ENCODE measurements around the gene AUTS2.

The AUTS2 gene

GRCh38 chr7:69880840-69881239, 282.6 kb downstream of the AUTS2 start:
- Histone ChIP-seq H3K27ac (ENCODE audit: low read length) (no peak overlapping the region), H3K4me3 (ENCODE audit: low read length) (no peak overlapping the region), H3K36me3 (ENCODE audit: control insufficient read depth, insufficient read depth, low read length) (no peaks in the 10 kb centered on the region), H3K27me3 (ENCODE audit: control insufficient read depth, insufficient read depth, low read length) (no peaks in the 10 kb centered on the region), H3K9me3 (ENCODE audit: control insufficient read depth, insufficient read depth, low read length) (no peaks in the 10 kb centered on the region), H3K4me1 (ENCODE audit: control insufficient read depth, insufficient read depth, low read length) (no peaks in the 10 kb centered on the region)
- DNase-seq (ENCODE audit: low read depth, low spot score), result no peak
- no CpG with 5 or more reads among the region's 3 CpGs for WGBS (ENCODE audit: insufficient coverage, insufficient read length)

- Histone ChIP-seq H3K4me1 (ENCODE audit: control insufficient read depth, insufficient read depth, low read length) (no peaks in the 10 kb centered on the region), H3K27me3 (ENCODE audit: control insufficient read depth, insufficient read depth, low read length) (no peaks in the 10 kb centered on the region), H3K36me3 (ENCODE audit: control insufficient read depth, insufficient read depth, low read length) (no peaks in the 10 kb centered on the region), H3K27ac (ENCODE audit: low read length) (no peak overlapping the region), H3K9me3 (ENCODE audit: control insufficient read depth, insufficient read depth, low read length) (no peaks in the 10 kb centered on the region), H3K4me3 (ENCODE audit: low read length) (no peak overlapping the region)
- no peak for DNase-seq (ENCODE audit: low read depth, low spot score)
- no CpG with 5 or more reads among the region's 1 CpG for WGBS (ENCODE audit: insufficient coverage, insufficient read length)
These were observed 284.0 kb downstream of the AUTS2 start for GRCh38 chr7:69882269-69882668.

GRCh38 chr7:69883399-69883891, 285.2 kb downstream of the AUTS2 start:
- H3K9me3 ChIP-seq (ENCODE audit: control insufficient read depth, insufficient read depth, low read length), result no peaks in the 10 kb centered on the region
- H3K27me3 ChIP-seq (ENCODE audit: control insufficient read depth, insufficient read depth, low read length), result no peaks in the 10 kb centered on the region
- H3K36me3 ChIP-seq (ENCODE audit: control insufficient read depth, insufficient read depth, low read length), result no peaks in the 10 kb centered on the region
- no peak overlapping the region for H3K4me3 ChIP-seq (ENCODE audit: low read length)
- no CpG with 5 or more reads among the region's 7 CpGs for WGBS (ENCODE audit: insufficient coverage, insufficient read length)
- no peak overlapping the region for H3K27ac ChIP-seq (ENCODE audit: low read length)
- no peak for DNase-seq (ENCODE audit: low read depth, low spot score)
- H3K4me1 ChIP-seq (ENCODE audit: control insufficient read depth, insufficient read depth, low read length), result no peaks in the 10 kb centered on the region

DNA sequence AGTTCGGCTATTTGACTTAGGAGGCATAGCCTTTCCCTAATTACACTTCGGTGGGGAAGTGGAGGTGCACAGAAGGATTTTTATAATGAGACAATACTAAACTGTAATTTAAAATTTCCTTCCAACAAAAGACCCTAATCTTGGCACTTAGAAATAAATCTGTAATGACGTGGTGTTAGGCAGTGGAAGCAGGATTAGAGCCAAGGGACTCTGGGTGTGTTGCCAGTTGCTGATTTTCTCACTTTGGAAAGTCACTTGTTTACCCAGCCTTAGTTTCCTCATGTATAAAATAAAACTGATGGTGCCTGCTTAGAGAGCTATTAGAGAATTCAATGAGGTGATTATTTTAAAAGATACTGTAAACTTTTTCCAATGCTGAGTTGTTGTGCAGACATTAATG, 287.2 kb downstream of the AUTS2 start:
- no peak for DNase-seq (ENCODE audit: low read depth, low spot score)
- H3K4me1 ChIP-seq (ENCODE audit: control insufficient read depth, insufficient read depth, low read length), result no peaks in the 10 kb centered on the region
- H3K27ac ChIP-seq (ENCODE audit: low read length), result no peak overlapping the region
- no peaks in the 10 kb centered on the region for H3K9me3 ChIP-seq (ENCODE audit: control insufficient read depth, insufficient read depth, low read length)
- WGBS (ENCODE audit: insufficient coverage, insufficient read length), result no CpG with 5 or more reads among the region's 3 CpGs
- no peaks in the 10 kb centered on the region for H3K36me3 ChIP-seq (ENCODE audit: control insufficient read depth, insufficient read depth, low read length)
- no peaks in the 10 kb centered on the region for H3K27me3 ChIP-seq (ENCODE audit: control insufficient read depth, insufficient read depth, low read length)
- no peak overlapping the region for H3K4me3 ChIP-seq (ENCODE audit: low read length)

GRCh38 chr7:69889338-69889975, 291.2 kb downstream of the AUTS2 start:
- no peaks in the 10 kb centered on the region for H3K9me3 ChIP-seq (ENCODE audit: control insufficient read depth, insufficient read depth, low read length)
- no CpG with 5 or more reads among the region's 6 CpGs for WGBS (ENCODE audit: insufficient coverage, insufficient read length)
- H3K27ac ChIP-seq (ENCODE audit: low read length), result no peak overlapping the region
- DNase-seq (ENCODE audit: low read depth, low spot score), result no peak
- no peaks in the 10 kb centered on the region for H3K36me3 ChIP-seq (ENCODE audit: control insufficient read depth, insufficient read depth, low read length)
- H3K4me3 ChIP-seq (ENCODE audit: low read length), result no peak overlapping the region
- no peaks in the 10 kb centered on the region for H3K27me3 ChIP-seq (ENCODE audit: control insufficient read depth, insufficient read depth, low read length)
- no peaks in the 10 kb centered on the region for H3K4me1 ChIP-seq (ENCODE audit: control insufficient read depth, insufficient read depth, low read length)

DNA sequence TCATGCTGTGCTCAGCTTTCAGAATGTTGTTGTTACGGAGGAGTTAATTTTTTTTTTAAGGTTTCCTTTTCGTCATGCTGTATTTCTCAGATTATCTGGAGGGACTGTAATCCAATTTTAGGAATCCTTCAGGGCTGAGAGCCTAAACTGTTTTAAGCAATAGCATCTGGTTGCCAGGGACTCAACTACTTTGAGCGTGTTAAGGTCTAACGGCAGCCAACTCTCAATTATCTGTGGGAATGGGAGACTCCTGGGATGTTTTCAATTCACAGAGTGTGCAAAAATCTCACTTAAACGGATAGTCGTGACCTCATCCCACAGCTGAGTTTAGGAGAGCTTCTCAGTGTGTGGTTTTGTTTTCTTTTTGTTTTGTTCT, 291.7 kb downstream of the AUTS2 start:
- no peak for DNase-seq (ENCODE audit: low read depth, low spot score)
- Histone ChIP-seq H3K27ac (ENCODE audit: low read length) (no peak overlapping the region), H3K9me3 (ENCODE audit: control insufficient read depth, insufficient read depth, low read length) (no peaks in the 10 kb centered on the region), H3K4me3 (ENCODE audit: low read length) (no peak overlapping the region), H3K36me3 (ENCODE audit: control insufficient read depth, insufficient read depth, low read length) (no peaks in the 10 kb centered on the region), H3K27me3 (ENCODE audit: control insufficient read depth, insufficient read depth, low read length) (no peaks in the 10 kb centered on the region), H3K4me1 (ENCODE audit: control insufficient read depth, insufficient read depth, low read length) (no peaks in the 10 kb centered on the region)
- WGBS (ENCODE audit: insufficient coverage, insufficient read length), result no CpG with 5 or more reads among the region's 6 CpGs

GRCh38 chr7:69892790-69893189, 294.5 kb downstream of the AUTS2 start:
- no peaks in the 10 kb centered on the region for H3K4me1 ChIP-seq (ENCODE audit: control insufficient read depth, insufficient read depth, low read length)

GRCh38 chr7:69893906-69894305, 295.6 kb downstream of the AUTS2 start:
- no peak for DNase-seq (ENCODE audit: low read depth, low spot score)
- Histone ChIP-seq H3K36me3 (ENCODE audit: control insufficient read depth, insufficient read depth, low read length) (no peaks in the 10 kb centered on the region), H3K4me1 (ENCODE audit: control insufficient read depth, insufficient read depth, low read length) (no peaks in the 10 kb centered on the region), H3K4me3 (ENCODE audit: low read length) (no peak overlapping the region), H3K27me3 (ENCODE audit: control insufficient read depth, insufficient read depth, low read length) (no peaks in the 10 kb centered on the region), H3K9me3 (ENCODE audit: control insufficient read depth, insufficient read depth, low read length) (no peaks in the 10 kb centered on the region), H3K27ac (ENCODE audit: low read length) (no peak overlapping the region)
- no CpG with 5 or more reads among the region's 3 CpGs for WGBS (ENCODE audit: insufficient coverage, insufficient read length)

More at GRCh38 chr7:69892790-69893189, 294.5 kb downstream of the AUTS2 start:
- Histone ChIP-seq H3K27ac (ENCODE audit: low read length) (no peak overlapping the region), H3K36me3 (ENCODE audit: control insufficient read depth, insufficient read depth, low read length) (no peaks in the 10 kb centered on the region), H3K9me3 (ENCODE audit: control insufficient read depth, insufficient read depth, low read length) (no peaks in the 10 kb centered on the region), H3K27me3 (ENCODE audit: control insufficient read depth, insufficient read depth, low read length) (no peaks in the 10 kb centered on the region), H3K4me3 (ENCODE audit: low read length) (no peak overlapping the region)
- DNase-seq (ENCODE audit: low read depth, low spot score), result no peak

- no CpG with 5 or more reads among the region's 2 CpGs for WGBS (ENCODE audit: insufficient coverage, insufficient read length)
- no peaks in the 10 kb centered on the region for H3K36me3 ChIP-seq (ENCODE audit: control insufficient read depth, insufficient read depth, low read length)
These were observed 297.2 kb downstream of the AUTS2 start for GRCh38 chr7:69895446-69895845.

GRCh38 chr7:69896121-69896520, 297.8 kb downstream of the AUTS2 start:
- H3K27ac ChIP-seq (ENCODE audit: low read length), result no peak overlapping the region
- H3K9me3 ChIP-seq (ENCODE audit: control insufficient read depth, insufficient read depth, low read length), result no peaks in the 10 kb centered on the region
- no peak overlapping the region for H3K4me3 ChIP-seq (ENCODE audit: low read length)
- H3K4me1 ChIP-seq (ENCODE audit: control insufficient read depth, insufficient read depth, low read length), result no peaks in the 10 kb centered on the region; the same call in 1 of the 2 replicates
- no peaks in the 10 kb centered on the region for H3K36me3 ChIP-seq (ENCODE audit: control insufficient read depth, insufficient read depth, low read length)
- no peaks in the 10 kb centered on the region for H3K27me3 ChIP-seq (ENCODE audit: control insufficient read depth, insufficient read depth, low read length)
- DNase-seq (ENCODE audit: low read depth, low spot score), result no peak
- WGBS (ENCODE audit: insufficient coverage, insufficient read length), result no CpG with 5 or more reads among the region's 5 CpGs

More at GRCh38 chr7:69895446-69895845, 297.2 kb downstream of the AUTS2 start:
- no peak for DNase-seq (ENCODE audit: low read depth, low spot score)
- Histone ChIP-seq H3K9me3 (ENCODE audit: control insufficient read depth, insufficient read depth, low read length) (no peaks in the 10 kb centered on the region), H3K27ac (ENCODE audit: low read length) (no peak overlapping the region), H3K4me1 (ENCODE audit: control insufficient read depth, insufficient read depth, low read length) (no peaks in the 10 kb centered on the region; the same call in 1 of the 2 replicates), H3K27me3 (ENCODE audit: control insufficient read depth, insufficient read depth, low read length) (no peaks in the 10 kb centered on the region), H3K4me3 (ENCODE audit: low read length) (no peak overlapping the region)

GRCh38 chr7:69898189-69898588, 299.9 kb downstream of the AUTS2 start:
- no peak for DNase-seq (ENCODE audit: low read depth, low spot score)
- WGBS (ENCODE audit: insufficient coverage, insufficient read length), result no CpG with 5 or more reads among the region's 2 CpGs
- no peaks in the 10 kb centered on the region; the same call in 1 of the 2 replicates for H3K4me1 ChIP-seq (ENCODE audit: control insufficient read depth, insufficient read depth, low read length)
- no peak overlapping the region for H3K4me3 ChIP-seq (ENCODE audit: low read length)
- no peaks in the 10 kb centered on the region for H3K36me3 ChIP-seq (ENCODE audit: control insufficient read depth, insufficient read depth, low read length)
- H3K27ac ChIP-seq (ENCODE audit: low read length), result no peak overlapping the region
- no peaks in the 10 kb centered on the region for H3K27me3 ChIP-seq (ENCODE audit: control insufficient read depth, insufficient read depth, low read length)
- H3K9me3 ChIP-seq (ENCODE audit: control insufficient read depth, insufficient read depth, low read length), result no peaks in the 10 kb centered on the region
